IMR-90 (cell line): ENCODE results near the gene RAC3. TPM values are rescaled to one million over a fixed set of nuclear protein-coding genes. Genes with fewer than 3 reads are reported as not detected.

Experiments
- ATAC-seq: fragments of 200-7000 bp; cut with Tn5 transposase; 2 replicates; pipeline ENCODE4 v1.9.1; 2020; ENCODE audit warnings: low read depth, mild to moderate bottlenecking, moderate library complexity
- BruUV-seq: library from RNA; stranded (reverse); fragments of 400-500 nt; replicated peaks from 2 replicates; lab custom pipeline; 2021; lab: Mats Ljungman, UMichigan
- CTCF ChIA-PET: fragments of 300-600 bp; formaldehyde crosslinking; extraction: SDS; loops from one replicate; lab custom pipeline; 2021; ENCODE audit warnings: antibody characterized with exemption; lab: Yijun Ruan, JAX
- POLR2A ChIA-PET: fragments of 300-600 bp; sonication (Branson Sonifier 250); formaldehyde crosslinking; loops from one replicate; lab custom pipeline; 2022; ENCODE audit warnings: antibody characterized with exemption; ENCODE audit not compliant: unreplicated experiment; lab: Charles Lee
- DNase-seq: peaks from one replicate; pipeline ENCODE4 v3.0.0; 2013
- H2AFZ ChIP-seq: replicated peaks from 2 replicates; pipeline ENCODE3; 2013; ENCODE audit warnings: low read length, mild to moderate bottlenecking; ENCODE audit not compliant: poor library complexity
- H2AK5ac ChIP-seq: 2 replicates; pipeline ENCODE4 v1.6.1; 2013; ENCODE audit warnings: low read depth, low read length, inconsistent platforms
- H2AK9ac ChIP-seq: replicated peaks from 2 replicates; pipeline ENCODE3; 2013; ENCODE audit warnings: mild to moderate bottlenecking, low read depth, low read length, moderate library complexity; ENCODE audit not compliant: poor library complexity
- H2BK120ac ChIP-seq: 2 replicates; pipeline ENCODE4 v1.6.1; 2013; ENCODE audit warnings: low read depth, low read length, inconsistent platforms
- H2BK15ac ChIP-seq: 3 replicates; pipeline ENCODE4 v1.6.1; 2013; ENCODE audit warnings: low read depth, low read length, inconsistent platforms
- H2BK20ac ChIP-seq: 2 replicates; pipeline ENCODE4 v1.6.1; 2013; ENCODE audit warnings: low read depth, mild to moderate bottlenecking, inconsistent platforms, low read length, moderate library complexity
- H2BK5ac ChIP-seq: 2 replicates; pipeline ENCODE4 v1.6.1; 2013; ENCODE audit warnings: mild to moderate bottlenecking, low read depth, low read length, inconsistent platforms; ENCODE audit not compliant: poor library complexity, severe bottlenecking
- H3K14ac ChIP-seq: replicated peaks from 2 replicates; pipeline ENCODE4 v1.6.1; 2013; ENCODE audit warnings: low read depth, low read length, inconsistent platforms
- H3K18ac ChIP-seq: 2 replicates; pipeline ENCODE4 v1.6.1; 2013; ENCODE audit warnings: low read depth, low read length, control low read depth
- H3K23ac ChIP-seq: 2 replicates; pipeline ENCODE4 v1.6.1; 2013; ENCODE audit warnings: low read depth, low read length, inconsistent platforms
- H3K27ac ChIP-seq: 2 replicates; pipeline ENCODE4 v1.5.1; 2013; ENCODE audit warnings: mild to moderate bottlenecking, control low read depth, low read length; ENCODE audit not compliant: insufficient read depth
- H3K27me3 ChIP-seq: 2 replicates; pipeline ENCODE4 v1.6.1; 2013; ENCODE audit warnings: low read length; ENCODE audit not compliant: control insufficient read depth, insufficient read depth
- H3K36me3 ChIP-seq: 2 replicates; pipeline ENCODE4 v1.6.1; 2013; ENCODE audit warnings: low read length, mixed read lengths; ENCODE audit not compliant: control insufficient read depth, insufficient read depth
- H3K4ac ChIP-seq: 2 replicates; pipeline ENCODE4 v1.6.1; 2013; ENCODE audit warnings: low read depth, low read length, inconsistent platforms
- H3K4me1 ChIP-seq: 2 replicates; pipeline ENCODE4 v1.6.1; 2013; ENCODE audit warnings: low read length, mixed read lengths; ENCODE audit not compliant: control insufficient read depth, insufficient read depth
- H3K4me2 ChIP-seq: 2 replicates; pipeline ENCODE4 v1.6.1; 2013; ENCODE audit warnings: low read depth, mild to moderate bottlenecking, control low read depth, low read length, moderate library complexity
- H3K4me3 ChIP-seq: 2 replicates; pipeline ENCODE4 v1.5.1; 2013; ENCODE audit warnings: low read depth, mild to moderate bottlenecking, control low read depth, low read length, moderate library complexity; ENCODE audit not compliant: insufficient read depth
- H3K56ac ChIP-seq: 2 replicates; pipeline ENCODE4 v1.6.1; 2013; ENCODE audit warnings: low read length, inconsistent platforms; ENCODE audit not compliant: insufficient read depth; ENCODE audit errors: extremely low read depth
- H3K79me1 ChIP-seq, 2 experiments: 2 replicates each; pipeline ENCODE4 v1.6.1; 2013; ENCODE audit warnings: low read length in 2 of 2, inconsistent platforms in 1 of 2, low read depth in 1 of 2
- H3K9ac ChIP-seq: 2 replicates; pipeline ENCODE4 v1.6.1; 2013; ENCODE audit warnings: low read depth, low read length, control low read depth
- H3K9me1 ChIP-seq: 2 replicates; pipeline ENCODE4 v1.6.1; 2013; ENCODE audit warnings: low read length, inconsistent platforms; ENCODE audit not compliant: insufficient read depth
- H3K9me3 ChIP-seq: 2 replicates; pipeline ENCODE4 v1.6.1; 2013; ENCODE audit warnings: low read length; ENCODE audit not compliant: control insufficient read depth, insufficient read depth
- H4K20me1 ChIP-seq: 2 replicates; pipeline ENCODE4 v1.6.1; 2013; ENCODE audit warnings: low read length, inconsistent platforms; ENCODE audit not compliant: insufficient read depth
- H4K5ac ChIP-seq: 2 replicates; pipeline ENCODE4 v1.6.1; 2013; ENCODE audit warnings: mild to moderate bottlenecking, low read depth, low read length, control low read depth
- H4K8ac ChIP-seq, 2 experiments: 2 replicates each; pipeline ENCODE4 v1.6.1; 2013; ENCODE audit warnings: low read depth in 2 of 2, low read length in 2 of 2, control low read depth in 1 of 2, inconsistent platforms in 1 of 2
- H4K91ac ChIP-seq: 2 replicates; pipeline ENCODE4 v1.6.1; 2013; ENCODE audit warnings: low read depth, low read length, inconsistent platforms; ENCODE audit not compliant: insufficient read depth
- BHLHE40 ChIP-seq: fragments of 150-350 bp; IDR thresholded peaks from 2 replicates; pipeline ENCODE4 v1.6.1; 2016; ENCODE audit warnings: mild to moderate bottlenecking, low read depth, low read length
- CEBPB ChIP-seq: IDR thresholded peaks from 2 replicates; pipeline ENCODE4 v1.6.1; 2012; ENCODE audit warnings: low read depth, low read length, improper control_type of control experiment
- CHD1 ChIP-seq: IDR thresholded peaks from 2 replicates; pipeline ENCODE4 v1.6.1; 2012; ENCODE audit warnings: low read depth, low read length, improper control_type of control experiment
- CTCF ChIP-seq: conservative IDR thresholded peaks from 2 replicates; pipeline ENCODE4 v1.5.1; 2012; ENCODE audit warnings: mild to moderate bottlenecking, low read depth, low read length, improper control_type of control experiment
- ELK1 ChIP-seq: fragments of 150-350 bp; IDR thresholded peaks from 2 replicates; pipeline ENCODE4 v1.6.1; 2016; ENCODE audit warnings: low read depth, mild to moderate bottlenecking, low read length, moderate library complexity, borderline replicate concordance
- FOS ChIP-seq: fragments of 150-350 bp; IDR thresholded peaks from 2 replicates; pipeline ENCODE4 v1.6.1; 2016; ENCODE audit warnings: low read depth, low read length
- MAFK ChIP-seq: IDR thresholded peaks from 2 replicates; pipeline ENCODE4 v1.6.1; 2012; ENCODE audit warnings: low read depth, low read length, improper control_type of control experiment
- MAZ ChIP-seq: IDR thresholded peaks from 2 replicates; pipeline ENCODE4 v1.6.1; 2012; ENCODE audit warnings: low read depth, mild to moderate bottlenecking, low read length, improper control_type of control experiment, moderate library complexity, borderline replicate concordance
- MXI1 ChIP-seq: IDR thresholded peaks from 2 replicates; pipeline ENCODE4 v1.6.1; 2012; ENCODE audit warnings: low read depth, mild to moderate bottlenecking, low read length, moderate library complexity, borderline replicate concordance
- NFE2L2 ChIP-seq: fragments of 150-350 bp; IDR thresholded peaks from 2 replicates; pipeline ENCODE4 v1.6.1; 2016; ENCODE audit warnings: low read depth, mild to moderate bottlenecking, low read length
- POLR2A ChIP-seq: IDR thresholded peaks from 2 replicates; pipeline ENCODE4 v1.6.1; 2012; ENCODE audit warnings: mild to moderate bottlenecking, low read depth, low read length
- RAD21 ChIP-seq: IDR thresholded peaks from 2 replicates; pipeline ENCODE4 v1.6.1; 2012; ENCODE audit warnings: low read length, improper control_type of control experiment
- RCOR1 ChIP-seq: IDR thresholded peaks from 2 replicates; pipeline ENCODE4 v1.6.1; 2012; ENCODE audit warnings: mild to moderate bottlenecking, low read length, improper control_type of control experiment; ENCODE audit not compliant: insufficient replicate concordance
- RFX5 ChIP-seq: IDR thresholded peaks from 2 replicates; pipeline ENCODE4 v1.8.0; 2012; ENCODE audit warnings: low read depth, mild to moderate bottlenecking, low read length, moderate library complexity
- SMC3 ChIP-seq: fragments of 150-350 bp; IDR thresholded peaks from 2 replicates; pipeline ENCODE4 v1.6.1; 2016; ENCODE audit warnings: low read depth, mild to moderate bottlenecking, antibody characterized with exemption, low read length, moderate library complexity
- USF2 ChIP-seq: fragments of 150-350 bp; IDR thresholded peaks from 2 replicates; pipeline ENCODE4 v1.6.1; 2017; ENCODE audit warnings: mild to moderate bottlenecking, antibody characterized with exemption, low read length, low read depth
- WGBS, 2 experiments: methylation state at CpG; one replicate each; pipeline versions ENCODE4 v1.1.5 to v1.1.7; 2013; ENCODE audit warnings: missing lambda C conversion rate in 2 of 2; ENCODE audit not compliant: insufficient read length in 1 of 2; ENCODE audit errors: extremely low coverage in 2 of 2; 5-methylcytosine and 5-hydroxymethylcytosine counted together
- dilution Hi-C: fragments of 300-500 bp; cut with HindIII; formaldehyde crosslinking; loops from one replicate; pipeline ENCODE4 v1.14.3; 2018; ENCODE audit warnings: low sequenced_read_pairs; ENCODE audit not compliant: unreplicated experiment
- in situ Hi-C: fragments of 300-500 bp; cut with MboI; formaldehyde crosslinking; loops from 3 replicates; pipeline ENCODE4 v1.14.3; 2019; ENCODE audit warnings: low sequenced_read_pairs, inconsistent platforms, mixed read lengths
- intact Hi-C: fragments of 100-400 bp; cut with micrococcal nuclease; formaldehyde crosslinking; loops from 2 replicates; pipeline ENCODE4 v1.10.0; 2022
- polyA plus RNA-seq, 3 experiments: library from polyadenylated mRNA; depleted of rRNA; stranded (reverse); fragments of >200 nt; gene quantifications; 2 replicates each; pipeline ENCODE4 v1.2.3, GENCODE V29; 2012; ENCODE audit warnings: low replicate concordance in 1 of 3
- total RNA-seq: library from RNA; depleted of rRNA; stranded (reverse); fragments of >200 nt; gene quantifications from 2 replicates; pipeline ENCODE4 v1.2.3, GENCODE V29; 2012

RAC3 gene
- total and polyA plus RNA-seq, 2 of the 4 experiments (the other 2 are of a cell fraction), result 5.7 to 23.4 TPM

- Histone ChIP-seq H3K4ac (no peak overlapping the region), H3K18ac (no peak overlapping the region), H2BK20ac (no peak overlapping the region), H3K9me1 (no peaks in the 10 kb centered on the region), H4K91ac (no peak overlapping the region), H3K9me3 (no peaks in the 10 kb centered on the region), H3K27me3 (no peaks in the 10 kb centered on the region), H3K14ac (no peak overlapping the region), H4K5ac (no peak overlapping the region), H2BK15ac (no peak overlapping the region), H4K20me1 (no peaks in the 10 kb centered on the region; the same call in none of the 2 replicates), H3K4me3 (no peak overlapping the region), H3K36me3 (peaks cover 74% of the 10 kb centered on the region), H3K56ac (no peak overlapping the region), H3K4me2 (no peak overlapping the region), H2AFZ (no peak overlapping the region), H3K4me1 (no peaks in the 10 kb centered on the region), H2AK9ac (no peak overlapping the region), H2AK5ac (no peak overlapping the region), H2BK5ac (no peak overlapping the region), H3K23ac (no peak overlapping the region), H3K27ac (no peak overlapping the region), H2BK120ac (no peak overlapping the region), H3K9ac (no peak overlapping the region), H4K8ac (no peak overlapping the region), H3K79me1 (no peaks in the 10 kb centered on the region)
- DNase-seq (no peak), ATAC-seq (no peak)
- TF ChIP-seq RCOR1 (no peak), RFX5 (no peak), SMC3 (no peak), MXI1 (no peak), MAFK (no peak), MAZ (no peak), ELK1 (no peak), USF2 (no peak), CHD1 (no peak), POLR2A (no peak), CEBPB (no peak), NFE2L2 (no peak), CTCF (no peak), FOS (no peak), RAD21 (no peak), BHLHE40 (no peak)
- in situ Hi-C loops, result no loop called here
- BruUV-seq, result no TSS peak
- 97% methylated on average over 11 of the region's 20 CpGs; no CpG with 5 or more reads in 1 of the 2 experiments for WGBS, 2 experiments
- ChIA-PET CTCF (no interaction called here), POLR2A (no interaction called here)
- intact Hi-C loops, result no loop called here
- dilution Hi-C loops, result no loop called here
Measured at GRCh38 chr17:82081546-82081945, 50.1 kb downstream of the RAC3 start.
